Hepatic stellate cell (primary cell): ENCODE data around the gene AKNA.

ENCODE experiments used
- DNase-seq: peaks from one replicate; pipeline ENCODE4 v3.0.0; 2011; ENCODE audit warnings: low spot score

The AKNA gene

DNA sequence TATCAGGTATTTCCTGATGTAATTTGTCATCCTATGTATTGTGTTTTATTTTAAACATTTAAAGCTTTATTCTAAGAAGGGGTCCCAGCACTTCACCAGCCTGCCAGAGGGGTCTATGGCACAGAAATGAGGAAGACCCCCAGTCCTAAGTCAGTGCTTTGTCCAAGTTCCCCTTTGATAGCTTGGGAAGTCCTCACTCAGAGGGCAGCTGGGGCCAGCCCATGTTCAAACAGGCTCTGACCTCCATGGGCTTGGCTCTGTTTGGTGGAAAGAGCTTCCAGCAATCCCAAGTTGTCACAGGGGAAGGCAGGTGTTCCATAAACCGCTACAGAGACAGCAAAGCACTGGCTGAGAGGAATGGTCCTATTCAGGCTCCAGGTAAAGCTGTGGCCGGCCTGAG is 26.6 kb upstream of the AKNA start:
- DNase-seq: no peak

DNA sequence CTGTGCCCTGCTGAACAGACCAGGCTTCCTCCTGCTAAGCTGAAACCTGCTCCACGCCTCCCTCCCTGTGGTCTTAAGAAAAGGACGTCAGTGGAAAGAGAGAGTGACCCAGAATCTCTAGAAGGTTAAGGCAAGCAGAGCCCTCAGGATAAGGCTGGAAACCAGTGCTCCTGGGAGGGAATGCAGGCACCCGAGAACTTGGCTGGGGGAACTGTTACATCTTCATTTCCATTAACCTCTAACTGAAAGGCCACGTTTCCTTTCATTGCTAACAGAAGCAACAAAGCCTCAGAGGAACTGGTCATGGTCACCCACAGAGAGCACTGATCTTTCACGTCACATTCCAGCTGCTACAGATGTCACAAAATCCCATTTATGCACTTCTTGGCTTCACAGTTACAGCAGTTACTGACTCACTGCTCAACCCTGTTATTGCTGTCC is 26.1 kb upstream of the AKNA start:
- peak; percentile 78 for DNase-seq

GRCh38 chr9:114412048-114412683 is 24.4 kb upstream of the AKNA start:
- no peak for DNase-seq

DNA sequence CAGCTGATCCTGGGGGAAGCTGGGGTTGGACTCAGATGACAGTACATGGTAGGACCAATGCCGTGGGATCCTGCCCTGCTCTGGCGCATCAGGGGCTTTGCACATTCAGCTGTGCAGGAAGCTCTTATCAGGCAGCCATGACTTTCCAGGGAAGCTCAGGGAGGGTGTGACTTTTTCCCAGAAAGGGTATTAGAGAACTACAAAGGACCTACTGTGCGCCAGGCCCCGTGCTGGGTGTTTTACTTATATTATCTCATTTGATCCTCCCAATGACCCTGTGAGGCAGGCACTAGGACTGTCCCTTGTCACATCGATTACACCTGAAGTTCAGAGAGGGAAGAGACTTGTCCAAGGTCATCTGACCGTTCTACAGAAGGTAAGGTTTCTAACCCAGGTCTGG is 23.7 kb upstream of the AKNA start:
- no peak for DNase-seq

DNA sequence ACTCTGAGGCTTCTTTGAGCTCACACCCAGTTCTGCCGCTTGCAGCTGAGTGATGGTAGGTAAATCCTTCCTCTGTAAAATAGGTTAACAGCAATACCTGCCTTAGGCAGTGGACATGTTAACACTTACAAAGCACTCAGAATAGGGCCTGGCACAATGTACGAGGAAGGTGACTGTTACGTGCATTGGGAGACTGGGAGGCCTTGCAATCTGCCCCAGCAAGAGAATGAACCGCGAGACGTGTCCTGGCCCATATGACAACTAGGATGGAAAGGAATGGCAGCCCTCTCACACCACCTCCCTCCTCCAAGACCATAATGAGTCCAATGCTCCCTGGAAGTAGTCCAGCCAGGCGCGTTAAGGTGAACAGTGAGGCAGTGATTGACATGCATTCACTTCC is 23.1 kb upstream of the AKNA start:
- no peak for DNase-seq

- DNase-seq: no peak
These were observed 22.1 kb upstream of the AKNA start for GRCh38 chr9:114409842-114410241.

GRCh38 chr9:114409103-114409780 is 21.5 kb upstream of the AKNA start:
- DNase-seq: no peak

- DNase-seq: no peak
These were observed 20.9 kb upstream of the AKNA start for GRCh38 chr9:114408645-114409044.

DNA sequence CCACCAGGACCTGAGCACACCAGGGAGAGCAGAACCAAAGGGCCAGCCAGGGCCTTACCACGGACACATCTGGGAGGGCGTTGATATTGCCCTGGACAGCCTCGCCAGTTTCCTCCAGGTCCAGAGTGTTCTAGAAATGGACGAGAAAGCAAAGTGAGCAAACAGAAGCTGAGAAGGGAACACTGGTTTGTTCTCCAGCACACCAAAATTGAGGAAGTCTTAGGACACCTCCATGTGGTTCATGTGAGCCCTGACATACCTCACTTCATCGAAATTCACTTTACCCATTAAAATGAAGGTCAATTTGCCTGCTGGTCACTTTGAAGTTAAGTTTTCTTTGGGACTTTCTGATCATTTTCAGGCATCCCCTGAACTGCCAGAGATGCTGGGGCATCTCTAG is 20.1 kb upstream of the AKNA start:
- DNase-seq: no peak

DNA sequence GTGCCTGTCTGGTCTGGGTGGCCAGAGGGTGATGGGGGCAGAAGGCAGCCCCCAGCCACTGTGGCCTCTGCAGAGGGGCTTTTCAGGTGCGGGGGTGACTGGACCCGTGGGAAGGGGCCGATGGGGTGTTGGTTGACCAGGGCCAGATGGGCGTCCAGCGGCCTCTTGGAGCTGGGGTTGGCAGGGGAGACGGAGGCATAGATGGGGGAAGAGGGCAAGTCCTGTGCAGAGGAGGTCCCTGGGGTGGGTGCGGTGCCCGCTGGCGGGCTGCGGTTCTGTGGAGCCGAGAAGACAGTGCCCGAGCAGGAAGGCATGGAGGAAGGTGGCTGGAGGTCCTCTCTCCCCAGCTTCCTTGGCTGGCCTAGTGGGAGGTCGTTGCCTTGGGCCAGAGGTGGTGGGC is 18.7 kb upstream of the AKNA start:
- DNase-seq: no peak

DNA sequence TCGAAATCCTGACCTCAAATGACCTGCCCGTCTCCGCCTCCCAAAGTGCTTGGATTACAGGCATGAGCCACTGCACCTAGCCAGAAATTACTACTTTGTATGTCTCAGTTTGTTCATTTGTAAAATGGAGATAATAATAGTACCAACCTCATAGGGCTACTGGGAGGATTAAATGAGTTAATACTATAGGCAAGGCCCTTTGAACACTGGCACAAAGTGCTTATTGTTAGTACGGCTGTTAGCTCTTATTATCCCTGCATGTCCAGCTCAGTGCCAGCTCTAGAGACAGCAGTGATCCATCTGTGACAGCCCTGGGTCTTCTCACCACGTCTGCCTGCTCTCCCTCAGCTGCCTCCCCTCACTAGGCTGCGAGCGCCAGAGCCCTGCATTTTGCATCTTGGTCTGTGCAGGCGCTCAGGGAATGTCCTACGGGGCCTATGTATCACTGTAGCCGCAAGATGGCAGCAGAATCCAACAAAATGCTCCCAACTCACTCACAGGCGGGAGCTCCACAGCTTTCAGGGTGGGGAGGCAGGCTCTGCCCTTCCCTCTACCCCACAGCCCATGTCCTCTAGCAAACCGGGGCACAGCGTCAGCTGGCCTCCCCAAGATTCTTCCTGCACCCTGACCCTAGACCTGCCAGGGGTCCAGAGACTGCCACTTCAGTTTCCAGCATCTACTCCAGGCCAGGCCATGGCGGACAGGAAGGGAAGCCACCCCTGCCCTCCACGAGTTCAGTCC is 17.7 kb upstream of the AKNA start:
- DNase-seq: peak; percentile 92

GRCh38 chr9:114404531-114404930 is 16.7 kb upstream of the AKNA start:
- DNase-seq: no peak

- no peak for DNase-seq
These were observed 15.5 kb upstream of the AKNA start for GRCh38 chr9:114403153-114403756.

DNA sequence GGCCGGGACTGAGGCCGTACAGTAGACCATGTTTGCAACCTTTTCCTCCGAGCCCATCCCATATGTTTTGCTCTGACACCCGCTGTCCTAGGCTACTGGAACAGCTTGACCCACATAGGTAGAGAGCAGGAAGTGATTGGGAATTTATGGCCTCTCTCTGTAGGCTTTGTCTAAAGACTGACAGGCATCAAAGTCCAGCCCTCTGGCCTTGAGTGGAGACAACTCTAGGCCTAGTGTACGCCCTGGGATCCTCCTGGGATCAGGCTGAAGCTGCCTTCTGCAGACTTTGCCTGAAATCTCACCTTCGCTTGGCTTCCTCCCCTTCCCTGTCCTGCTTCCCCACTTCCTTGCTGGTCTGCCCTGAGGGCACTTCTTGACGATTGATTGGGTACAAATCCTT is 13.6 kb upstream of the AKNA start:
- DNase-seq: no peak

DNA sequence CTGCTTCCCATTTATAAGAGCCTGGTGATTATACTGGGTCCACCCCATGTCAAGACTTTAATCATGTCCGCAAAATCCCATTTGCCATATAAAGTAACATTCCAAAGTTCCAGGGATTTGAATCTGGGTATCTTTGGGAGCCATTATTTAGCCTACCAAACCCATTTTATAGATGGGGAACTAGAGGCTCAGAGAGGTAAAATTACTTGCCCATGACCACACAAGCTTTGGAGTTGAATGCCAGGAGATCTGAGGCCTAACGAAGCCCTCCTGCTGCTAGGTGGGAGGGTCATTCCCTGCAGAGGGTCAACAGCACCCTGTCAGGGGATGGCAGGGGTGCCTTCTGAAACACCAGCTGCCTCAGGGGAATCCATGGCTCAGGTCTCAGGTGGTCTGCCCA is 13.0 kb upstream of the AKNA start:
- DNase-seq: no peak

DNA sequence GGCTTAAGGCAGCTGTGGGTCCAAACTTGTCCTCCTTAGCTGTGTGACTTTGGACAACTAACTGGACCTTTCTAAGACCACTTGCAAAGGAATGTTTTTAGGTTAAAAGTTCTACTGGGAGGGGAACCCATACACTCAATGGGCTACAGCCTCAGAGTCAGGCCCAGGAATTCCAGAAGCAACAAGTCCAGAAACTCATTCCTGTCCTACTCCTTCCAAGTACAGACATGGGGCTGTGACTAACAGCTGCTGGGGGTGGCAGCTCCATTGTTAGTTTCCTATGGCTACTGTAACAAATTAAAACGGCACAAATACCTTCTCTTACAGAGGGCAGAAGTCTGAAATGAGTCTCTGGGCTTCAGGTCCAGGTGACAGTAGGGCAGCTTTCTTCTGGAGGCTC is 12.4 kb upstream of the AKNA start:
- peak; percentile 32 for DNase-seq

DNA sequence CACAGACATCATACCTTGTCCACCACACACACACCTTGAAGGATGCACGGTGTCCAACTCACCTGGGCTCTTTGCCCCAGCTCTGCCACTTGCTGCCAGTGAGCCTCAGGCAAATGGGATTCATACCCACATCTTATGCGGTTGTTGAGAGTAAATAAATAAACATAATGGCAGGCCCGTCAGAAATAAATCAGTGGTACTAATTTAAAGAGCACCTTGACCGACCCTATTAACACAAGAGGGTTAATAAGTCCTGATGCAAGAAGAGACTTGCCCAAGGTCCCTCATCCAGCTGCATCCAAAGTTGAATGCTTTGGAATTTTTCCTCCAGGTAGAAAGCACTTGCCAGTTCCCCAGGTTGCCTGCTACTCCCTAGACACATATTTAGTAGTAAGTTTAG is 11.6 kb upstream of the AKNA start:
- DNase-seq: no peak

- peak; percentile 98 for DNase-seq
These were observed 10.2 kb upstream of the AKNA start for GRCh38 chr9:114397848-114398605.

GRCh38 chr9:114397219-114397847 is 9.6 kb upstream of the AKNA start:
- DNase-seq: no peak

- DNase-seq: no peak
These were observed 8.9 kb upstream of the AKNA start for GRCh38 chr9:114396558-114397218.

DNA sequence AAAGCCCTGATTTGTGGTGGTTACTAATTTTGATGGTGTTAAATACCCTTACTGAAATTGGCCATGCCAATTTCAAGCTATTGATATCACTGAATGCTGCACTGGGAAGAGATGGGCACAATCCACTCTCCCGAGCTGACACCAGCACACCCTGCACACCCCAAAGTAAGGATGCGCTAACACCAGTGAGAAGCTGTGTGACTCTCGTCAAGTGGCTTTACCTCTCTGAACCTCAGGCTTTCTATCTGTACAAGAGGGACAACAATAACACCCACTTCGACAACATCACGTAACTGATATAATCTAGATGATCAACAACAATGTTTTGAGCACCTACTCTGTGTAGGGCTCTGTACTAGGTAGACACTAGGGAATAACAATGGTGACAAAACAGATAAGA is 8.0 kb upstream of the AKNA start:
- no peak for DNase-seq
